Right lobe of liver (tissue), 6 donors: ENCODE measurements around the gene OR9Q1. TPM values are rescaled to one million over a fixed set of nuclear protein-coding genes. Genes with fewer than 3 reads are reported as not detected.
"Not testable (repeated sequence)": the region's sequence is repeated elsewhere in the genome, so short reads cannot be mapped to it uniquely, and the experiment has no call there.

Experiments
- ATAC-seq, 4 donors: fragments of 200-7000 bp; cut with Tn5 transposase; one replicate each; pipeline ENCODE4 v1.9.1; 2020; ENCODE audit warnings: mild to moderate bottlenecking in 4 of 4, moderate library complexity in 4 of 4
- DNase-seq, 3 donors: peaks; one replicate each; pipeline ENCODE4 v3.0.0-alpha.2; 2020
- H3K27ac ChIP-seq, 3 donors: fragments of 200-600 bp; one replicate each; pipeline ENCODE4 v1.8.0; 2022
- H3K27me3 ChIP-seq, 2 donors: fragments of 200-600 bp; one replicate each; pipeline ENCODE4 v1.8.0; 2022
- H3K36me3 ChIP-seq, 4 donors: fragments of 200-600 bp; sonication (generic) in 1 of 4; one replicate each; pipeline versions ENCODE4 v1.5.1 to v1.8.0; 2017 to 2022; ENCODE audit warnings: control low read depth in 1 of 4
- H3K4me1 ChIP-seq, 4 donors: fragments of 200-600 bp; sonication (generic) in 1 of 4; one replicate each; pipeline versions ENCODE4 v1.5.1 to v1.8.0; 2017 to 2022; ENCODE audit warnings: control low read depth in 1 of 4
- H3K4me3 ChIP-seq, 3 donors: fragments of 200-600 bp; one replicate each; pipeline ENCODE4 v1.8.0; 2022
- H3K9me3 ChIP-seq, 4 donors: fragments of 200-600 bp; sonication (generic) in 1 of 4; one replicate each; pipeline versions ENCODE4 v1.5.1 to v1.8.0; 2017 to 2022; ENCODE audit warnings: control low read depth in 1 of 4
- CTCF ChIP-seq, 4 donors: fragments of 200-600 bp in 3 of 4; fragments of 450-650 bp in 1 of 4; IDR thresholded peaks; one replicate each; pipeline versions ENCODE4 v1.5.1 to v1.8.0; 2016 to 2022; ENCODE audit warnings: antibody characterized with exemption in 4 of 4, mild to moderate bottlenecking in 2 of 4
- POLR2A ChIP-seq: fragments of 450-650 bp; IDR thresholded peaks from one replicate; pipeline ENCODE4 v1.6.1; 2017; ENCODE audit warnings: antibody characterized with exemption, mild to moderate bottlenecking
- WGBS: methylation state at CpG from one replicate; pipeline ENCODE4 v1.1.6; 2018; ENCODE audit warnings: low coverage, low lambda C conversion rate; ENCODE audit not compliant: insufficient coverage; ENCODE audit errors: missing lambda C conversion rate; 5-methylcytosine and 5-hydroxymethylcytosine counted together
- intact Hi-C, 2 donors: fragments of 100-400 bp; cut with DNase I; formaldehyde crosslinking; loops; one replicate each; pipeline versions ENCODE4 v1.11.2 to v1.14.1; 2022
- total RNA-seq, 6 experiments: library from RNA; depleted of rRNA in 2 of 6; stranded (reverse); fragments of >200 nt in 2 of 6; fragmentation: NEBNext Ultra II Directional in 3 of 6; extraction: Animal tissue kit (Norgen Biotek cat#: 25700) in 3 of 6; gene quantifications; one replicate each; pipeline versions ENCODE4 v1.1.0 to v1.2.4, GENCODE V29; 2016 to 2023
- donor health status: DM: no; HTN: yes; CAD: no.
- donor health status: DM: no; HTN: no; CAD: no.
- donor health status: DM: no; HTN: no; CAD: no.
- donor health status: DM: no; HTN: yes; CAD: no.
- donor health status: DM: no; HTN: yes; CAD: no.

Gene OR9Q1
- total RNA-seq, 6 experiments from 2014 or later = not detected

DNA sequence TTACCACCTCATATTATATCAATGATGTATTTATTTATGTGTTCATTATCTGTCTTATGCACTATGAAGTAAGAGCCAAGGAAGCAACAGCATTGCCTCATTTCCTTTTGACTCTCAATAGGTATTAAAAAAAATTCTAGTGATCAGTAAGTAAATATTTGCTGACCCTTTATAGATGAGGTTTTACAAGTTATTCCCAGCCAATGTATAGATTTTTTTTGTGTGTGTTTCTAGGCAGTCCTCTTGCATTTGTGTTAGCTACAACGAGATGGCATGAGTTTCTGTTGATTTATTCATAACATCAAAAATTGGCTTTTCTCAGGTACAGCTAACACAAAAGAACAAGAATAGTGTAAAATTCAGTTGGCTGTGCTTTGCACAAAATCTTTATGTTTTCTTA lies 175.6 kb downstream of the OR9Q1 start:
- TF ChIP-seq POLR2A (no peak), CTCF (IDR thresholded peaks at IDR 0.05) (no peak)
- intact Hi-C loops = no loop called here
- WGBS = 21% methylated on average over 1 of the region's 1 CpG
- Histone ChIP-seq H3K4me1 (no peaks in the 10 kb centered on the region), H3K9me3 (no peaks in the 10 kb centered on the region), H3K27ac (no peak overlapping the region), H3K27me3 (no peaks in the 10 kb centered on the region), H3K4me3 (no peak overlapping the region), H3K36me3 (no peaks in the 10 kb centered on the region)
- DNase-seq (no peak), ATAC-seq (no peak)

DNA sequence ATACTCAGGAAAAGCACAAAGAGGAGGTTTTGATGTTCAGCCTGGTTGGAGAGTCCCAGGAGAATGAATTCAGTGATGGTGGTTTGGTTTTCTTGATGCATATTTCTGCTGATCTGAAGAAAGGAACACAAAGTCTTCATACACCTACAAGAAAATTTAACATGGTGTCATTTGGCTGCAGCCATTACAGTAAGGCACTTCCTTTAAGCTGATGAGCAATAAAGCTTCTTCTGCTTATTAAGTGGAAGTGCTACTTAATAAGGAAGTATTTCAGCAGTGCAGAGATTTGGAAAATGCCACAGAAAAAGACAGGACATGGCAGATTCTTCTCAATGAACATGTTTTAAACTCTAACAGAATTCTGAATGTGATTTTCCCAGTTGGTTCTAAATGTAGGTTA lies 180.4 kb downstream of the OR9Q1 start, which contains the start of gene OR1S2:
Gene OR1S2 (minus strand): TSS at position 101 of the 400 bp plus-strand sequence. CDS start 0 bp downstream, at position 101.
- Histone ChIP-seq H3K4me3 (no peak within 1 kb of the TSS), H3K27ac (no peak within 1 kb of the TSS), H3K4me1 (no peaks in the 10 kb centered on the region), H3K9me3 (no peaks in the 10 kb centered on the region), H3K27me3 (no peaks in the 10 kb centered on the region), H3K36me3 (no peaks in the 10 kb centered on the region)
- ATAC-seq (no peak), DNase-seq (no peak)
- intact Hi-C loops = no loop called here
- TF ChIP-seq CTCF (IDR thresholded peaks at IDR 0.05) (no peak), POLR2A (no peak)

DNA sequence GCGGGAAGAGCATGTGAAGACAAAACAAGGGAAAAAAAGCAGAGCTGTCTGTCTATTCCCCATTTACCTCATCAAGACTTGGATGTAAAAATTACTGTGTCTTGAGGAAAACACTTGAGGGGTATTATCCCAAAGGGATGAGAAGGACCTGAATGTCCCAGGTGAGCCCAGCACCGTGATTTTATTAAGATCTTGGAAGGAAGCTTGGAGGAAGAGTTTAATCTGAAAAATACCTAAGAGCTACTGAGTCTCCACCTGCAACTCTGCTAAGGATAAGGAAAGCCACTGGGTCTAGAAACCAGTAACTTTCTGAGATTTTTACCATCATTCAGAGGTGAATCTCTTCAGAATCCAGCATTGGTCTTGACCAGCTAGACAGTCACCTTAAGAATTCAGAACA lies 188.7 kb downstream of the OR9Q1 start, which contains the start of gene OR1S1:
Gene OR1S1 (plus strand): TSS at position 301 of the 400 bp plus-strand sequence.
- 57% methylated on average over 1 of the region's 2 CpGs for WGBS

GRCh38 chr11:58216476-58216875 lies 192.8 kb downstream of the OR9Q1 start:
- Histone ChIP-seq H3K9me3 (no peaks in the 10 kb centered on the region), H3K4me3 (no peak overlapping the region), H3K27me3 (no peaks in the 10 kb centered on the region), H3K36me3 (no peaks in the 10 kb centered on the region), H3K27ac (no peak overlapping the region), H3K4me1 (no peaks in the 10 kb centered on the region)
- intact Hi-C loops = no loop called here
- DNase-seq (no peak), ATAC-seq (no peak)
- TF ChIP-seq POLR2A (no peak), CTCF (IDR thresholded peaks at IDR 0.05) (no peak)

More for the DNA sequence above, 188.7 kb downstream of the OR9Q1 start, which contains the start of gene OR1S1:
- intact Hi-C loops, H3K36me3 ChIP-seq, H3K4me3 ChIP-seq, H3K4me1 ChIP-seq, H3K9me3 ChIP-seq, DNase-seq, H3K27ac ChIP-seq, H3K27me3 ChIP-seq, ATAC-seq: not testable (repeated sequence)

DNA sequence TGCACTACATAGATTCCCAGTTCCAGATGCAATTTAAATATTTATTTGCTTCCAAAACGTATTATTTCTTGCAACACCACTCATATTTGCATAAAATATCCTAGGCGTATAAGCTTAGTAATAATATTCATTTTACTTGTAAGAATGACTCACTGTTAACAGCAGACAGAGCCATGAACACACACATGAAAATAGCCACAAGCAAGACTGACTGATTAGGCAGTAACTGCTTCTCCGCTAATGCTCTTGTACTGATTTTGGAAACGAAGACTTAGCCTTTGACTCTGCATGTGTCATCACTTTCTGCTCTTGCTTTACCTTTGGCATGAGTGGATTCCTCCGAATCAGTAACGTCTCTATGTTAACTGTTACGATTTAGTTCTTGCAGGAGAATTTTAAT lies 199.0 kb downstream of the OR9Q1 start:
- Histone ChIP-seq H3K4me1 (no peaks in the 10 kb centered on the region), H3K27ac (no peak overlapping the region), H3K36me3 (no peaks in the 10 kb centered on the region), H3K4me3 (no peak overlapping the region), H3K9me3 (no peaks in the 10 kb centered on the region), H3K27me3 (no peaks in the 10 kb centered on the region)
- ATAC-seq (no peak), DNase-seq (no peak)
- no peak for TF ChIP-seq POLR2A
- TF ChIP-seq CTCF (IDR thresholded peaks at IDR 0.05) = no peak
- intact Hi-C loops = no loop called here
- 56% methylated on average over 7 of the region's 7 CpGs for WGBS
